WI38 (cell line): Measurements from ENCODE around the gene PRKCI.
"Not testable (repeated sequence)": the region's sequence is repeated elsewhere in the genome, so short reads cannot be mapped to it uniquely, and the experiment has no call there.

Experiments
- H3K4me3 ChIP-seq: 2 replicates; pipeline ENCODE4 v1.5.1; 2011; ENCODE audit warnings: low read depth, mild to moderate bottlenecking, control low read depth, low read length
- CTCF ChIP-seq: IDR thresholded peaks from 2 replicates; pipeline ENCODE4 v1.5.1; 2012; ENCODE audit warnings: low read depth, mild to moderate bottlenecking, control low read depth, low read length

Gene PRKCI

GRCh38 chr3:170275832-170276231 lies 53.6 kb downstream of the PRKCI start:
- TF ChIP-seq CTCF, result no peak
- H3K4me3 ChIP-seq, result no peak overlapping the region

DNA sequence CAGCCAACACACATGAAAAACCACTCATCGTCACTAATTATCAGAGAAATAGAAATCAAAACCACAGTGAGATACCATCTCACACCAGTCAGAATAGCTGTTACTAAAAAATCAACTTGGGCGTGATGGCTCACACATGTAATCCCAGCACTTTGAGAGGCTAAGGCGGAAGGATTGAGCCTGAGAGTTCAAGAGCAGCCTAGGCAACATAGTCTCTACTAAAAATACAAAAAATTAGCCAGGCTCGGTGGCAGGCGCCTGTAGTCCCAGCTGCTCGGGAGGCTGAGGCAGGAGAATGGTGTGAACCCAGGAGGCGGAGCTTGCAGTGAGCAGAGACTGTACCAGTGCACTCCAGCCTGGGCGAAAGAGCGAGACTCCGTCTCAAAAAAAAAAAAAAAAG lies 55.1 kb downstream of the PRKCI start:
- H3K4me3 ChIP-seq, result not testable (repeated sequence)

- no peak overlapping the region for H3K4me3 ChIP-seq
- no peak for TF ChIP-seq CTCF
These were observed 55.8 kb downstream of the PRKCI start for GRCh38 chr3:170277833-170278580.

DNA sequence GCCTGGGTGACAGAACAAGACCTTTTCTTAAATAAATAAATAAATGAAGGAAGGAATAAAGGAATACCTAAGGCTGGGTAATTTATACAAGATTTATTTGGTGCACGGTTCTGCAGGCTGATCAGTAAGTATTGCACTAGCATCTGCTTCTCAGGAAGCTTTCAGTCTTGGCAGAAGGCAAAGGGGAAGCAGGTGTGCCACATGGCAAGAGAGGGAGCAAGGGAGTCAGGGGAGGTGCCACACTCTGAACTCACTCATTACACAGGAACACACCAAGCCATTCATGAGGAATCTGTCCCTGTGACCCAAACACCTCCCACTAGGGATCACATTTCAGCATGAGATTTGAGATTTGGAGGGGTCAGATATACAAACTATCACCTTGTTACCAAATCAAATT lies 56.4 kb downstream of the PRKCI start:
- TF ChIP-seq CTCF, result no peak
- H3K4me3 ChIP-seq, result no peak overlapping the region

- H3K4me3 ChIP-seq, result no peak overlapping the region
- TF ChIP-seq CTCF, result no peak
These were observed 68.0 kb downstream of the PRKCI start for GRCh38 chr3:170290194-170290593.

DNA sequence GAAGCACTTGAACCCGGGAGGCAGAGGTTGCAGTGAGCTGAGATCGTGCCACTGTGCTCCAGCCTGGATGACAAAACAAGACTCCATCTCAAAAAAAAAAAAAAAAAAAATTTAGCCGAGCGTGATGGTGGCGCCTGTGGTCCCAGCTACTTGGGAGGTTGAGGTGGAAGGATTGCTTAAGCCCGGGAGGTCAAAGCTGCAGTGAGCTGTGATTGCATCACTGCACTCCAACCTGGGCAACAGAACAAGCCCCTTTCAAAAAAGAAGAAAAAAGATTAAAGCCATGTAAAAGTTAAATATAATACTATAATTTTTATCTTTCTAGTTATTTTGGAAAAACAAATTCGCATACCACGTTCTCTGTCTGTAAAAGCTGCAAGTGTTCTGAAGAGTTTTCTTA lies 73.4 kb downstream of the PRKCI start:
- TF ChIP-seq CTCF, result no peak

GRCh38 chr3:170296703-170297102 lies 74.5 kb downstream of the PRKCI start:
- no peak for TF ChIP-seq CTCF
- no peak overlapping the region for H3K4me3 ChIP-seq

More for the DNA sequence above, 73.4 kb downstream of the PRKCI start:
- no peak overlapping the region for H3K4me3 ChIP-seq

- H3K4me3 ChIP-seq, result no peak overlapping the region
- no peak for TF ChIP-seq CTCF
These were observed 79.2 kb downstream of the PRKCI start for GRCh38 chr3:170301405-170301804.
